Activated CD4-positive, alpha-beta T cell treated with anti-CD3 and anti-CD28 coated beads, Interleukin-2, amount 50 U/mL, for 4 hours (primary cell): Measurements from ENCODE around the gene VPS37B.
"Not testable (repeated sequence)": the region's sequence is repeated elsewhere in the genome, so short reads cannot be mapped to it uniquely, and the experiment has no call there.

ENCODE experiments used
- DNase-seq, 2 experiments: peaks; one replicate each; pipeline ENCODE4 v3.0.0-alpha.2; 2020

Gene VPS37B

DNA sequence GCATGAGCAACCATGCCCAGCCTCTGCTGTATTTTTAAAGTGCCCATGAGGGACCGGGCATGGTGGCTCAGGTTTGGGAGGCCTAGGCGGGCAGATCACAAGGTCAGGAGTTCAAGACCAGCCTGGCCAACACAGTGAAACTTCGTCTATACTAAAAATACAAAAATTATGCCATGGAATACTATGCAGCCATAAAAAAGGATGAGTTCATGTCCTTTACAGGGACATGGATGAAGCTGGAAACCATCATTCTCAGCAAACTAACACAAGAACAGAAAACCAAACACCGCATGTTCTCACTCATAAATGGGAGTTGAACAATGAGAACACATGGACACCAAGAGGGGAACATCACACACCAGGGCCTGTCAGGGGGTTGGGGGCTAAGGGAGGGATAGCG is 9.3 kb upstream of the VPS37B start:
- not testable (repeated sequence) for DNase-seq

DNA sequence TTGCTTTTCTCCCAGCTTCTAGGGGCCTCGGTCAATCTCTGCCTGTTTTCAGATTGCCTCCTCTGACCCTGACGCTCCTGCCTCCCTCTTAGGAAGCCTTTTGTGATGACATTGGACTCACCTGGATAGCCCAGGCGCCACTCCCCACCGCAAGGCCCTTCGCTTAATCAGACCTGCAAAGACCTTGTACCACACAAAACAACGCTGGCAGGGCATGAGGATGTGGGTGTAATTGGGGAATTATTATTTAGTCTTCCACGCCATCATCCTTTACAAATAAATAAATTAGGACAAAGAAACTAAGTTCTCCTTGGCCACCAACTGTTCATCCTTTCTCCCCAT is 7.7 kb upstream of the VPS37B start:
- no peak for DNase-seq

DNA sequence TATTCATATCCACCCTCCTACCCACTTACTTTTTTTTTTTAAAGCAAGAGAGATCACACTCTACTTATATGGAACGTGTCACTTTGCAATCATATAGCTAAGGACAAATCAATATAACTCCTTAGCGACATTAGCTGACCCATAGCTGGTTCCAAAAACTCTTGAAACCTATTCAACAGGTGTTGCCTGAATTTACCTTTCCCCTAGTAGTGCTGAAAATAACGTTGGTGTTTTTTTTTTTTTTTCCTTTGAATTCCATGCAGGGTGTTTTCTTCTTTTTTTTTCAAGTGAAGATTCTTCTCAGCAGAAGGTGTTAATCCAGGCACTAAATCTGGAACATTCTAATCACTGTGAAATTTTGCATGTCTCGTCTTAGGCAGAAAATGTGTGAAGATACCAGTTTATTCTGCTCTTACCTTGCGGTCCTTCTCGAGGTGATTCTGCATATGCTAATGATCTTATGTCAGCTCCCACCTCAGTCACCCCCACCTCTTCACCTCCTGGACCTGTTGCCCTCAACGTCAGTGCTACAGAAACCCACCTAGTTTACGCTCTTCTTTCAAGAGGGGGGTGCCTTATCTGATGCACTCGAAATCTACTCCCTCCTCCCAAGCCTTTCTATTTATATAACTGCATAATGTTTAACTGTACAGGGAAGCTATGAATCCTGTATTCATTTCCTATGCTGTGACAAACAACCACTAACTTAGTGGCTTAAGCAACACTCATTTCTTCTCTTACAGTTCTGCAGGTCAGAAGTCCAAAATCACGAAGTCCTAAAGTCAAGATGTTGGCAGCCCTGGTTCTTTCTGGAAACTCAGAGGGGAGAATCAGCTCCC is 7.1 kb upstream of the VPS37B start:
- DNase-seq: no peak

DNA sequence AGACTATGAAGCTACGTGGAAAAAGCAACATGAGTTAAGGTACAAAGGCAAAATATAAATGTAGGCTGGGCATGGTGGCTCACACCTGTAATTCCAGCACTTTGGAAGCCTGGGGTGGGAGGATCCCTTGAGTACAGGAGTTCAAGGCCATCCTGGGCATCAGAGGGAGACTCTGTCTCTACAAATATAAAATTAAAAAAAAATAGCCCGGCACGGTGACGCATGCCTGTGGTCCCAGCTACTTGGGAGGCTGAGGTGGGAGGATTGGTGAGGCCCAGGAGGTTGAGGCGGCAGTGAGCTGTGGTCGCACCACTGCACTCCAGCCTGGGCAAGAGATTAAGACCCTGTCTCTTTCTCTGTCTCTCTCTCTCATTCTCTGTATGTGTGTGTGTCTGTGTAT is 4.0 kb upstream of the VPS37B start:
- DNase-seq: no peak

- DNase-seq: no peak
These were observed 738 bp upstream of the VPS37B start for GRCh38 chr12:122896662-122897061.

- no peak for DNase-seq
These were observed 612 bp downstream of the VPS37B start for GRCh38 chr12:122895320-122895703.

DNA sequence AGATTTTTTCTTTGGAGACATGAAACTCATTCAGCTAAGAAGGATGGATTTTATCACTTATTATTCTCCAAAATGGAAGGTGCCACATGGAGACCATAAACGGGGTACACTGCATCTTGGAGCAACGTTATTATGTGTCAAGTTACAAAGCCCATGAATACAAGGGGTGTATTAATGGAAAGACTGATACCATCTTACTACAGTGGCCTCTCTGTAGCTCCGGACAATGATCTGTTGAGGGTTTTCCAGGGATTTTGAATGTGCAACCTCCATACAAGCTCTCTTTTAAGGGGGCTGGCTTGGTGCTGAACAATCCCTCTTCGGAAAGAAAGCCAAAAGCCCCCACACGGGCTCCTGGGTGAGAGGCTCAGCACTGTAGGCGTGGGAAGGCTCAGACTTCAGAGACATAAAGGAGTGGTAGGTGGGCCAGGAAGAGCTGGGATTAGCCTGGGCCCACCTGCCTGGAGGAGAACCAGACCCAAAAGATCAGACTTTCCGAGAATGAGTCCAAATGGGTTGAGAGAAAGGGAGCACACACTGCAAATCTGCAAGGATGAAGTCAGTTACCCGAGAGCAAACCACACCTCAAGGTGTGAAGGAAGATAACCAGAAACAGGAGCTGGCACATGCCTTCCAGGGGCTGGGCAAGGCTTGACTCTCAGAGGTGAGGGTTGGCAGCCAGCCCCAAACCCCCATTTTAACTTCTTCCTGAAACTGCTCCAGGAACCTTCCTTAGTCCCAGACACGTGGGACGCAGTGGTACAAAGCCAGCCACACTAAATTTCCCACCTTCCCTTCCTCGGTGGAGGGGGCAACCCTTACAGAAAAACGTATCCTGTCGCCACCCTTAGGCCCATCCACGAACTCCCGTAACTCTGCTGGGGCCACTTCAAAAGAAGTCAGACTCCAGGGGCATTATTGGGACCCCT is 1.5 kb downstream of the VPS37B start:
- DNase-seq: no peak

DNA sequence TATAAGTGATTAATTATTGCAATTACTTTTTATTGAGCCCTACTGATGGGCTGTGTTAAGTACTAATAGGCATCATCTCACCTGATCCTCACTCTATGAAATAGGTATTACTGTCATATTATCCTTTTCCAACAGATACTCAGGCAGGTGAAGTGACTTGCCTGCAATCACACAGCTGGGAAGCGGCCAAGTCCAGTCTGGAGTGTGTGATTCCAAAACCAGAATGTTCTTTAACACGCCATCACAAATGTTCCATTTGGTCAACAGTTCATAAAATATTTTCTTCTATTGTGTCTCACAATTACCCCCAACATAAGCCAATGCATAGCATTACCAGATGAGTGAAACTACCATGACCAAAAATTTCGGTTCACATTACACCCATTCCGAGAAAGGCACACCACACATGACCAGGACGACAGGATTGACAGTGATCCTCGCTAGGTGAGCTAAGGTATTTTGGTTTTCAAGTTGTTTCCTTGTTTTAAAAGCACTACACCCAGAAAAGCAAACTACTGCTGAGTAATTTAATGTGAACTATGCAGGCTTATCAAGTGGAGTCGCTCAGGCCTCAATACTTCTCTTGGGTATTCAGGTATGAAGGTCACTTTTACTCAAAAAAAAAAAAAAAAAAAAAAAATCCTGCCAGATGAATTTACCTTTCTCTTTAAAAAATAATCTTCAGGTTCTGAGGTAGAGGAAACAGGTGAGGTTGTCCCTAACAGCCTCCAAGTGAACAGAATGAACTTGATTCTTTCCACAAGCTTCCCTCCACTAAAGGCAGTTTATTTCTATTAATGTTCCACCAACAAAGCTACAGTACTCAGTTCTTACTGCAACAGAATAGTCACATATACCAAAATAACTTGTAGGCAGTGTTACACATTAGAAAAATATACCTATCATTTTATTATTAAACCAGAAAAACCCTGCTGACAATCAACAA is 2.4 kb downstream of the VPS37B start:
- DNase-seq: no peak

- DNase-seq: not testable (repeated sequence)
These were observed 3.2 kb downstream of the VPS37B start for GRCh38 chr12:122892724-122893123.

- no peak for DNase-seq
These were observed 4.0 kb downstream of the VPS37B start for GRCh38 chr12:122891661-122892525.

DNA sequence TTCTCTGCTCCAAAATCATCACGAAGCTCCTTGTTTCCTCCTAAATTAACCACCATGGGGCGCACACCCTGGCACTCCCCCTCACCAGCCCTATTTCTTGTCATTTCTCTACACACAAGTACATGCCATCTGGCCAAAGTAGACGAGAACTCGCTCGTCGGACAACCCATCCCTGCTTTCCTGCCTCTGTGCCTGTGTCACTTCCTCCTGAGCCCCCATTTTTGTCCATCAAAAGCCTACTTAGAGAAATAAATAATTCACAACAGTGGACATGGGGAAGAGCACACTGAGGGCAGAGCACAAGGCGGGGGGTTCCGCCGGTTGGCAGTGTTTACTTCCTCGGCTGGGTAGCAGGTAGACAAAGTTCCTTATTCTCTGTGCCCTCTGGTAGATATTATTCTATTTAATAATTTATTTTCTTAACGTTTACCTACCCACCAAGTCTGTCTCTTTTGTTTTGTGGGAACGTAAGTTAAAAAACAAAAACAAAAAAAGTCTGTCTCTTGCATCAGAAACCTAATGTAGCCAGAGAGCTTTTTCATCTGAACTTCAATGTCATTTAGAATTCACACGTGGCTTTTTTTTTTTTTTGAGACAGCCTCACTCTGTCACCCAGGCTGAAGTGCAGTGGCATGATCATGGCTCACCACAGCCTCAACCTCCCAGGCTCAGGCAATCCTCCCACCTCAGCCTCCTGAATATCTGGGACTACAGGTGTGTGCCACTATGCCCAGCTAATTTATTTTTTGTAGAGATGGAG is 6.0 kb downstream of the VPS37B start:
- no peak for DNase-seq

GRCh38 chr12:122888232-122888752 is 7.6 kb downstream of the VPS37B start:
- peak; percentile 29 to 32 for DNase-seq

DNA sequence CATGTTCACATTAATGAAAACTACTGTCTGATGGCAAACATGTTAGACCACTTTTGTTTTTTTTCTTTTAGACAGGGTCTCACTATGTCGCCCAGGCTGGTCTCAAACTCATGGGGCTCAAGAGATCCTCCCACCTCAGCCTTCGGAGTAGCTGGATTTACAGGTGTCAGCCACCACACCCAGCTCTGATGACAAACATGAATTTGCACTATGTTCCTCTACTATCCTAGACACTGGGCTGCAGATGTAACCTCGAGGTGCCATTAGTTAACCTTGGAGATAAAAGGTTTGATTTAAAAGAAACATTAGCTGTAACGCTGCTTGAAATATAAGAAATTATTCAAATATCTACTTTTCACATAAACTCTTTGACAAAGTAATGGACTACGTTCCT is 8.1 kb downstream of the VPS37B start:
- no peak for DNase-seq

DNA sequence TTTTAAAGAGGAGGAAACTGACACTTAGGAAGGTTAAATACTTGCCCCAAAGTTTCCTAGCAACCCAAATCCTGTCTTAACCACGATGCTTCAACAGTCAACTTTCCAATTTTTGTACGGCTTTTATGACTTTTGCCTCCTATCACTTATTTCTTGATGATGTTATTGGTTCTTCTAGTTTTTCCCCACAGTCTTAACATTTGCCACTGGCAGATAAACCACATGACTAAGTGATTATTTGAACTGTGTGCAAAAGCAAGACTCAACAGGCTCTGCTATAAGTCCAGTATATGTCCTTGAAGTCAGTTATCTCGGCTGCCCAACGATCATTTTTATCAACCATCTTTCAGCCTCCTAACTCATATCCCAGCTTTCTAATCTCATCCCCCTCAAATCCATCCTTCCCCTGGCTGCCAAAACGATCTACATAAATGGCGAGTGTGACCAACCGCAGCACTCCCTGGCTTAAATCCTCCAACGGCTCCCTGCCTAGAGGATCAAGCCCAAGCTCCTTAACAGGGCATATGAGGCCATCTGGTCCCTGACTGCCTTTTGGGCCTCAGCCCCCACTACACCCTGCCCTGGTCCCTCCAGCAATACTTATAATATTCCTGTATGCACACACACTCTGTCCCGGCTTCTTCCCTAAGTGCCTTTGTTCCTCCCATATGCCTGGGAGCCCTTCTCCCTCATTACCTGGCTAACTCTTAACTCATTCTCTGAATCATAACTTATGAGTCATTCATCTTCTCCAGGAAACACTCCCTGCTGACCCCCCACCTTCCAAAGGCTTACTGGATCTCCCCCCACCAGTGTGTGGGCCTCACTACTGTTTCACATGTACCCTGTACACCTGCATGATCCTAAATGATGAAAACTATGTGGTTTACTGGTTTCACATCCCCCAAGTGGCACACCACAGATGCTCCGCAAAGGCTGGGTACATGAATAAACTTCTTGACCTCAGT is 8.8 kb downstream of the VPS37B start:
- DNase-seq: peak in 1 of 2 experiments; percentile 39

- no peak for DNase-seq
These were observed 9.8 kb downstream of the VPS37B start for GRCh38 chr12:122886161-122886560.

DNA sequence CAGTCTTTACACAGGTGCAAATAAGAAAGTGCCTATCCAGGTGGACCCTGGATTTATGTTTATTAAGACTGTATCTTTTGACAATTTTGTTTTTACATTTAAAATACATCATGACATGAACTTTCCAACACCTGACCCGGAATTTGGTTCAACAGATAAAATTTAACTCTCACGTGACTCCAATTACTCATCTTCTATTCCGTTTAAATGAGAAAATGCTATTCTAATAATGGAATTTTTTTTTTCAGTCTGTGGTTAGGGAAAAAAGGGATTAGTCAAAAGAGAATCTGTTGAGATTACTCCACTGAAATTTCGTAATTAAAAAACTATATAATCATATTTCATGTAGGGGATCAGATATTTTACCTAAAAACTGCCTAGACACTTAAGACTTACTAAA is 11.1 kb downstream of the VPS37B start:
- no peak for DNase-seq

GRCh38 chr12:122884091-122884826 is 11.7 kb downstream of the VPS37B start:
- DNase-seq: no peak

DNA sequence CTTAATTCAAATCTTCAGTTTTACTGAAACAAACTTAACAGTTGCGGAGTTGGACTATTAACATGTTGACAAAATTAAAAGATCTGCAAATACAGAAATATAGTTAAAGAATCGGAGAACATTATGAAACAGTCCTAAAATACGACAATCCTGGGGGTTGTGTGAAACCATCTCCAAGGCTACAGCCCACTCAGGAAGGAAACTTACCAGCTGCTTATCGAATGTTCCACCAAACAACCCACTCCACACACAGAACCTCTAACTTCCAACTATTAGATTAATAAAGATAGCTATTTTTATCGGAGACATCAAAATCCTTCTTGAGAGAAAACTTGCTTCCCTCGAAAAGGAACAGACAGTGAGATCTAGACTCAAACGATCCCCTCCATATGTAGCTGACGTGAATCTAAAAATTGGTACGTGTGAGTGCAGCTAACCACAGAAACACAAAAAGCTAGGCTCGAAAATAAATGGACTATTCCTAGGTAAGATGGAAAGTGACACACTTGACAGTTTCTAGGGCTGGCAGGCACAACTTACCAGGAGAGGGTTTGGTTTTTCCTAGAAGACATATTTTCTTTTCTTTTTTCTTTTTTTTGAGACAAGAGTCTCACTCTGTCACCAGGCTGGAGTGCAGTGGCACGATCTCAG is 12.9 kb downstream of the VPS37B start:
- DNase-seq: no peak
